Superior temporal gyrus (tissue), 1 donor: ENCODE measurements around the gene CCDC138.
"Not testable (repeated sequence)": the region's sequence is repeated elsewhere in the genome, so short reads cannot be mapped to it uniquely, and the experiment has no call there.

Experiments used
- DNase-seq: peaks from one replicate; pipeline ENCODE4 v3.0.0-alpha.2; 2016; ENCODE audit errors: extremely low spot score

Gene CCDC138

GRCh38 chr2:108786354-108787215 is at the start of gene CCDC138:
Gene CCDC138 (plus strand): TSS chr2:108786771. CDS start chr2:108786823, 52 bp downstream.
- DNase-seq: peak; percentile 81

GRCh38 chr2:108757973-108758372 is 28.6 kb upstream of the CCDC138 start:
- DNase-seq: not testable (repeated sequence)

GRCh38 chr2:108762618-108763017 is 24.0 kb upstream of the CCDC138 start:
- DNase-seq: not testable (repeated sequence)

GRCh38 chr2:108766671-108767070 is 19.9 kb upstream of the CCDC138 start:
- not testable (repeated sequence) for DNase-seq

GRCh38 chr2:108767859-108768258 is 18.7 kb upstream of the CCDC138 start:
- DNase-seq: not testable (repeated sequence)

- no peak for DNase-seq
Observed at GRCh38 chr2:108776475-108776874, 10.1 kb upstream of the CCDC138 start.

- DNase-seq: no peak
Observed at GRCh38 chr2:108778857-108779256, 7.7 kb upstream of the CCDC138 start.

- no peak for DNase-seq
Observed at GRCh38 chr2:108786008-108786353, 590 bp upstream of the CCDC138 start.

GRCh38 chr2:108787216-108787541 is 608 bp downstream of the CCDC138 start:
- DNase-seq: no peak

GRCh38 chr2:108803045-108803736 is 16.6 kb downstream of the CCDC138 start:
- DNase-seq: no peak

- no peak for DNase-seq
Observed at GRCh38 chr2:108805032-108805431, 18.5 kb downstream of the CCDC138 start.

GRCh38 chr2:108805782-108806181 is 19.2 kb downstream of the CCDC138 start:
- DNase-seq: peak; percentile 33

- no peak for DNase-seq
Observed at GRCh38 chr2:108806371-108807113, 20.0 kb downstream of the CCDC138 start.

GRCh38 chr2:108809936-108810335 is 23.4 kb downstream of the CCDC138 start:
- no peak for DNase-seq

GRCh38 chr2:108810993-108811957 is 24.7 kb downstream of the CCDC138 start:
- DNase-seq: no peak

- no peak for DNase-seq
Observed at GRCh38 chr2:108813732-108814131, 27.2 kb downstream of the CCDC138 start.

GRCh38 chr2:108820482-108820881 is 33.9 kb downstream of the CCDC138 start:
- DNase-seq: no peak

- no peak for DNase-seq
Observed at GRCh38 chr2:108823286-108823685, 36.7 kb downstream of the CCDC138 start.

GRCh38 chr2:108824316-108825070 is 37.9 kb downstream of the CCDC138 start:
- no peak for DNase-seq

GRCh38 chr2:108825254-108825653 is 38.7 kb downstream of the CCDC138 start:
- no peak for DNase-seq

GRCh38 chr2:108825736-108826135 is 39.2 kb downstream of the CCDC138 start:
- DNase-seq: no peak
